NCI-H128 (cell line): ENCODE results near the gene DCTN1.
A peak's percentile ranks its signal among the peaks of the same experiment; 100 is the strongest.

Experiments
- DNase-seq: peaks from one replicate; lab custom pipeline; 2025; ENCODE audit not compliant: unreplicated experiment; lab: John Stamatoyannopoulos, UW

Gene DCTN1

DNA sequence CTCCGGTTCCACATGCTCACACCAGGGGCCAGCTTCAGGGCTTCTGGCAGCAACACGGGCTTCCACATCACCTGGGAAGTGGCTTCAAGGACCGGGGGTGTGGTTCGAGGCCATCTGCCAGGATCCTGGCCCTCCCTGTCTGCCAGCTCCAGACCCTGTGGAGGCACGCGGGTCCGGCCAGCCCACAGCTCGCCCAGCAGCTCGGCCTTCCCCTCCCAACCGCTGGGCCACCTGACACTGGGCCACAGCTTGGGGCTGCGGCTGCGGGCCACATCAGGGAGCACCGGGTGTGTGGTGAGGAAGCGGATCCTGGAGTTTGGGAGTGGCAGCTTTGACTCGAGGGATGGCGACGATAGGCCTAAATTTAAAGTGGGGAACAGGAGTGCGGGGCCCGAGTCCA is 34.3 kb upstream of the DCTN1 start:
- DNase-seq, result no peak

- DNase-seq, result no peak
Measured at GRCh38 chr2:74413001-74413698, 33.0 kb upstream of the DCTN1 start.

DNA sequence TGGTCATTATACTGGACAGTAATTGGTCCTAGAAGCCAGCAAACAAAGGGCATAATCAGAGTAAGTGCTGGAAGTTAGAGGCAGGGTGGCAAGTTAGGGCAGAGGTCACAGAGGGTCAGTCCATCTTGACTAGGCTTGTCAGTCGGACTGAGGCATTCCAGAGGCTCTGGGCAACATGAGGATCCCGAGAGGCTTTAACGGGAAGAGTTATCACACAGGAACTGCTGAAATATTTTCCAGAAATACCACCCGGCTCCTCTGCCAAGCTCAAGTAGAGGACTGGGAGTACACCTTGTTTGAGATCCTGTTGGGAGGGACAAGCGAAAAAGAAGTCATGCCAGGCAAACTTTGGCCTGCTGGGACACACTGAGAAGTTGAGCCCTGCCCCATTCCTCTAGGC is 27.6 kb upstream of the DCTN1 start:
- DNase-seq, result no peak

GRCh38 chr2:74406035-74406434 is 25.9 kb upstream of the DCTN1 start:
- DNase-seq, result no peak

- no peak for DNase-seq
Measured at GRCh38 chr2:74401891-74402290, 21.8 kb upstream of the DCTN1 start.

GRCh38 chr2:74399785-74400184 is 19.7 kb upstream of the DCTN1 start:
- DNase-seq, result no peak

DNA sequence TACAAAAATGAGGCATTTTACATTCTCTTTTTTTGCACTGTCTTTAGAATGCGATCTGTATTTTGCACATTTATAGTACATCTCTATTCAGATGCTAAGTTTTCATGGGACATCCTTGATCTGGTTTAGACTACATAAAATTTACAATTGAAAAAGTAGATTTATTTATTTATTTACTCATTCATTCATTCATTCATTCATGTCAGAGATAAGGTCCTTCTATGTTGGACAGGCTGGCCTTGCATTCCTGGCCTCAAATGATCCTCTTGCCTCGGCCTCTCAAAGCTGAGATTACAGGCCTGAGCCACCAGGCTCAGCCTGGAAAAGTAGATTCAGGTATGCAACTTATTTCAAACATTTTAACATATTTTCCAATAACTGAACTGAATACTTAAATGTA is 16.0 kb upstream of the DCTN1 start:
- DNase-seq, result no peak

DNA sequence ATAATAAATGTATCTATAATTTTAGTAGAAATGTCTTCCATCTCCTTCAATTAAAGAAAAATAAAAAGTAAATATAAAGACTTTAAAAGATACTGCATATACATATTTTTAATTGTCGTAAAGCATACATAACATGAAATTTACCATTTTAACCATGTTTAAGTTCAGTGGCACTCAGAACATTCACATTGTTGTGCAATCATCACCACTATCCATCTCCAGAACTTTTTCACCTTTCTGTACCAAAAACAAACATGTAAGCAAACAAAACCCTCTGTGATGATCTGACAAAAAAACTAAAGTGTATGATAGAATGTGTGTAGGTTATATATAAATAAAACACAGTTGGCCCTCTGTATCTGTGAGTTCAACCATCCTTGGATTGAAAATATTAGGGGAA is 13.4 kb upstream of the DCTN1 start:
- no peak for DNase-seq

DNA sequence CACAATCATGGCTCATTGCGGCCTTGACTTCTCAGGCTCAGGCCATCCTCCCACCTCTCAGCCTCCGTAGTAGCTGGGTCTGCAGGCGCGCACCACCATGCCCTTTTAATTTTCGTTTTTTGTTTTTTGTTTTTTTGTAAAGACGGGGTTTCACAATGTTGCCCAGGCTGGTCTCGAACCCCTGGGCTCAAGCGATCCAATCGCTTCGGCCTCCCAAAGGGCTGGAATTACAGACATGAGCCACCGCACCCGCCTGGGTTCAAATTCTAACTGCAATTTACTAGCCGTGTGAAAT is 12.3 kb upstream of the DCTN1 start:
- no peak for DNase-seq

DNA sequence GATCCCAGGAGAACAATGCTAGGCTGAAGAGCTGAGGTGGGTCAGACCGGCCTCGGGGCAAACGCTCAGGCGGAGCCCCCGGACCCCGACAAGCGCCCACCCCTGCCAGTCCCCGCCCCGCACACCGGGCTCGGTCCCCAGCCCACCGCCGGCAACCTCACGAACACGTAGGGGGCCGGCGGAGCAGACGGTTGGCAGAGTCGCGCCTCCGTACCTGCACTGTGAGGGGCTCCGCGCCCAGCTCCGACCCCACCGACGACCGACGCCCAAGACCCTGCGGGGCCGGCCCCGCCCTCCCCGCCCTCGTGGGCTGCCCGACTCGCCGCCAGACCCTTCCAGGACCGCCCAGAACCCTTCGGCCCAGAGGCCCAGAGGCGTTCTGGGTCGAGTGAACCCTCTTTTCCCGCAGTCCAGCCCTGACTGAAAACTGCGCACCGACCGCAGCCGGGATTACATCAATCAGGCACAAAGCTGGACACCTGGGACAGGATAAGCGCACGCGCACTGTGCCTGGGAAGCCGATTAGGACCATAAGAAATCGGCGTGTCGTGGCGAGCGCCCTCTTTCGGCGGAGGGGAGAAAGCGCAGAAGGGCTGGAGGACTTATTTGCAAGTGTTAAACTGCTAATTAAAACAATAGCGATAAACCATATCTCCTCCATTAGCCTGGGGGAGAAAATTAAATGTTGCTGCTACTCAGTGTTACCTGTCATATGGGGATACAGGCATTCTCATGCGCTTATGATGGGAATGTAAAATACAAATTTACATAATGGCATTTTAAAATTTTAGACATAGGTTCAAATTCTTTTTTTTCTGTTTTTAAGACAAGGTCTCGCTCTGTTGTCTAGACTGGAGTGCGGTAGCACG is 11.7 kb upstream of the DCTN1 start:
- DNase-seq, result peak; percentile 91

DNA sequence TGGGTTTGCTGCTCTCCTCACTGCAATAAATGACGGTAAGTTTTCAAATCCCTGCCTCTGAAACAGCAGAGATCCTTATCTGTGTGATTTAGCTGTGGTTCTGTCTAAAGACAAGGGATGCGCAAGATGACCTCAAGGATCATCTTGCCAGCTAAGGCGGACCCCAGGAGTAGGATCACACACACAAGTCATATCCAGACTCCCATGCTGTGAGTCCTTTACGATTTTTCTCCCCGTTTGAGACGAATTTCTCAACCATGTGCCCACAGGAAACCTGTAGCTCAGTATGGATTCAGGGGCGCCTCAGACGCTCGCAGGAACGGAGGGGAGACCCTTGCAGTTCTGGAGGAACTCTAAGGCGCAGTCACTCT is 11.1 kb upstream of the DCTN1 start:
- no peak for DNase-seq

- no peak for DNase-seq
Measured at GRCh38 chr2:74390606-74391005, 10.5 kb upstream of the DCTN1 start.

DNA sequence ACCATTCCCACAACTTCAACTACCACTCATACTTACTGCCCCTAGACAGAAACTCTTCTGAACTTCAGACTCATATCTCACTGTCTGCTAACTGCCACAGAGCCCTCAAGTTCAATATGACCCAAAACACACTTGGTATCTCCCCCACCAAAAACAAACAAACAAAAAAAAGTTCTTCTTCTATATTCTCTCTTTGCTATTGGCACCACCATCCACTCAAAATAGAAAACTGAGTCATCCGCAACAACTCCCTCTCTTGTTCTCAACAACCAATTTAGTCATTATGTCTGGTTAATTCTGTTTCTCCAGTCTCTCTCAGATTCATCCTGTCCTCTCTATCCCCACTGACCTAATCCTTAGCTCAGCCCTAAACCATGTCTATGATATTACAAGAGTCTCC is 7.2 kb upstream of the DCTN1 start:
- DNase-seq, result no peak

DNA sequence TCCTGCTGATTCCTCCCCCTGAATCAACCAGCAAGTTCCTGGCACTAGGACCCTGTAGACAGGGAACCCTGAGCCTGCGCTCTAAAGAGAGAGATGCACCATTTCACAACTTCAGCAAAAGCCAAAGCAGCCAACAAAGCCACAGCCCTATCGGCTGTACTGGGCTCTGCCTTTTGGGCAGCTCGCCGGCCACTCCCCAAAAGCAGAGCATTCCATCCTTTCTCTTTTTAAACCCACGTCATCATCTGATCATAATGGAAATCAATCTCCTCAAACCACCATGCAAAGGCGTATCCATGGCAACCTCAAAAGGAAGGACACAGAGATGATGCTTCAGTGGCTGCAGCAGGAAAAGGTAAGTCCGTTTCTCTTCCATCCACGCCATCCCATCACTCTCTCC is 5.3 kb upstream of the DCTN1 start:
- no peak for DNase-seq

DNA sequence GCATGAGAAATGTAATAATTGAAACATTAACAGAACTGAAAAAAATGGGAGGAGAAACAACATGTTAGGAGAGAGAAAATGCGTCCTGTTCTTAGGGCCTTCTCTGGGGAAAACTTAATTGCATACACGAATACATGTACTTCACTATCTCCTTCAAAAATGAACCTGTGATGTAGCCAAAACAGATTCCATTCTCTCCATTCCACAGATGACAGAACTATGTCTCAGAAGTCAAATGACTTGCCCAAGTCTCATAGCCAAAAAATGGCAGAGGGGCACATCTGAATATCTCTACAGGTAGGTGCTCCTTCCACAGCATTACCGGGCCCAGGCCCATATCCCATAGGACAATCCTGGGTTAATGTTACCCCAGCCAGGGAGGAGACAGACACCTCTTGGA is 3.9 kb upstream of the DCTN1 start:
- DNase-seq, result no peak

DNA sequence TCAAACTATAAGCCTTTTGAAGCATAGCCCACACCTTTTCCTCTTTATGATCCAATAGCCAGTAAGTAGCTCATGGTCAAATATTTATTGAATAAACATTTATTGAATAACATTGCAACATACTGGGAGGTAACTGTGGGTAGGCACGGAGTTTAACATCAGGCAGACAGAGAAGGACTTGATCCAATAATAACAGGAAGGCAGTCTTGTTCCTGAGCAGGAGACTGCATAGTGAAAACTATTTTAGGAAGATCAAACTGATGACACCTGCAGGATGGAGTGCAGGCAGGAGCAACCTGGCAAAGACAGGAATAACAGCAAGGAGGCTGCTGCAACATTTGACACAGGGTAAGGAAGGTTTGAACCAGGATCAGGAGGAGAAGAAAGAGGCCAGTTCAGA is 3.1 kb upstream of the DCTN1 start:
- no peak for DNase-seq

DNA sequence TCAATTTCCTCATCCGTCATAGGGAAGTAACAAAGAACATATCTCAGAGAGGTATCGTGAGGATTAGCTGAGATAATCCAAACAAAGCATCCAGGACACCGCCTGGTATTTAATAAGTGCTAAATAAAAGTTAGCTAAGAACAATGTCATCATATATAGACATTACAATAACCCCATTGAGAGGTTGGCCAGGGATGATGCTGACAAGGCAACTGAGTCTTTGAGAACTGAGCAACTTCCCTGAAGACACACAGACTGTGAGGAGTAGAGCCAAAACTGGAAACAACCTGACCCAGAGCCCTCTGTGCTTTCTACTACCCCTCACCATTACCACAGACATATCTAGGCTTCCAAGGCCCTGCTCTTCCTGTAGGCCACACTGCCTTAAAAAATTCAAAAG is 1.6 kb upstream of the DCTN1 start:
- DNase-seq, result no peak

DNA sequence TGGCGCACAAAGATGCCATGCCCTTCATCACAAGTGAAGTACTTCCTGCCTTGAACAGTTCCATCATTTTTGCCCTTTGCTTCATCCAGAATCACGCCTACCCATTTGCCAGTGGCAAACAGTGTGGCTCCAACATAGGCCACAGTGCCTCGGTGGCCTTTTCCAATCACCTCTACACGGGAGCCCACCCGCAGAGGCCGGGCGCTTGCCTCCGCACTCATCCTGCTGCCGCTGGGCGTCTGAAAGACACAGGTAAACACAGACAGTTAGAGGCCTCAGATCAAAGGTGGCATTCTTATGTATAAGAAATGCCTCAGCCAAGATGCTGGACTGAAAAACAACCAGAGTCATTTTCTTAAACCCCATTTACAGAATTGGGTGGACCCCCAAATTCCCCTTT is 2.1 kb downstream of the DCTN1 start:
- DNase-seq, result no peak

DNA sequence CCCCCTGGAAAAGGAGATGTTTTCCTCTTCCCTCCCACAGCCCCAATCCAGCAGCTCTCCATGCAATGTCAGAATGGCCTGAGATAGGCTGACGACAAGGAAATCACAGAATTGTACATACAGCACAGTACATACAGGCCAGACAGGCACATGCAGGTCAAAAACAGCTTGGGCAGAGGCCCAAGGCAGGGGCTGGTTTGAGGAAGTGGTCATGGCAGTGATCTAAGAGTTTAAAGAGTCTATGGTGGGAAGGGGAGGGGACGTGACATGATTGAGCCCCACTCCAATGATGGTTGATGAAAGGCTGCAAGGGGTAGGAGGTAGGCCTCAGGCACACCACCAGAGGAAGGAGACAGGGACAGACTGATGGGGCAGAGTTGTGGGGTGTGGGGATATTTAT is 4.3 kb downstream of the DCTN1 start:
- no peak for DNase-seq

- peak; percentile 76 for DNase-seq
Measured at GRCh38 chr2:74374509-74375205, 5.5 kb downstream of the DCTN1 start.

- no peak for DNase-seq
Measured at GRCh38 chr2:74373985-74374384, 6.1 kb downstream of the DCTN1 start.

GRCh38 chr2:74373221-74373676 is 6.9 kb downstream of the DCTN1 start:
- DNase-seq, result peak; percentile 64
